ENCODE data around the gene ADIRF.
"Not testable (repeated sequence)": the region's sequence is repeated elsewhere in the genome, so short reads cannot be mapped to it uniquely, and the experiment has no call there.

The ADIRF gene

GRCh38 chr10:87019504-87019903 lies 51.2 kb downstream of the ADIRF start:
- DNase-seq (ENCODE audit: low read depth in 1 of 2, low spot score in 1 of 2), result not testable (repeated sequence)

- DNase-seq (ENCODE audit: low read depth in 1 of 2, low spot score in 1 of 2), result not testable (repeated sequence)
Measured at GRCh38 chr10:87020056-87020455, 51.8 kb downstream of the ADIRF start, which contains the start of gene FAM25A. TSS of gene FAM25A (plus strand) at chr10:87020294. CDS start at chr10:87020325, 31 bp downstream.
